Transverse colon (tissue), 3 donors: Measurements from ENCODE around the gene MAN2C1.

Experiments
- POLR2A ChIP-seq: fragments of 450-650 bp; IDR thresholded peaks from one replicate; pipeline ENCODE4 v1.6.1; 2016; ENCODE audit warnings: antibody characterized with exemption, mild to moderate bottlenecking, moderate library complexity
- TF ChIP-seq, protein P1 (sequence below), 5 experiments: fragments of 200-600 bp in 3 of 5; fragments of 450-650 bp in 2 of 5; sonication (generic) in 3 of 5; IDR thresholded peaks; 1 replicate in 2 of 5; 2 replicates in 3 of 5; pipeline ENCODE4 v1.5.1; 2016 to 2017; ENCODE audit warnings: antibody characterized with exemption in 5 of 5, inconsistent platforms in 3 of 5, mild to moderate bottlenecking in 2 of 5, moderate library complexity in 1 of 5

DNA sequence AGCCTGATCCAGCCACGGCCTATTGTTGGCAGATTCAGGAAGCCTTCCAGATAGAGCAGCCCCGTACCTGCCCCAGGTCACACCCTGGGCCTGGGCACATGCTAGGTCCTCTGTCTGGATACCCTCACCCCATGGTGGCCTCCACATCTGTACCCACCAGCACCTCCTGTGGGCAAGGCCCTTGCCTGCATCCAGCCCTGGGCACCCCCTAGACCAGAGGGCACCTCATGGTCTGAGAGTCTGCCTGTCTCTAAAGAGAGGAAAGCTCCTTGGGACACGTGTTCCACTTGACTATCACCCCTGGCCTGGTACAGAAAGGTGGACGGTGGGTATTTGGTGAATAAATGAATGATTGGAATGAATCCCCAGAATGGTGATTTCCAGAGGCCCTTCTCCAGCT, 41.4 kb downstream of the MAN2C1 start:
- TF ChIP-seq, protein P1, sequence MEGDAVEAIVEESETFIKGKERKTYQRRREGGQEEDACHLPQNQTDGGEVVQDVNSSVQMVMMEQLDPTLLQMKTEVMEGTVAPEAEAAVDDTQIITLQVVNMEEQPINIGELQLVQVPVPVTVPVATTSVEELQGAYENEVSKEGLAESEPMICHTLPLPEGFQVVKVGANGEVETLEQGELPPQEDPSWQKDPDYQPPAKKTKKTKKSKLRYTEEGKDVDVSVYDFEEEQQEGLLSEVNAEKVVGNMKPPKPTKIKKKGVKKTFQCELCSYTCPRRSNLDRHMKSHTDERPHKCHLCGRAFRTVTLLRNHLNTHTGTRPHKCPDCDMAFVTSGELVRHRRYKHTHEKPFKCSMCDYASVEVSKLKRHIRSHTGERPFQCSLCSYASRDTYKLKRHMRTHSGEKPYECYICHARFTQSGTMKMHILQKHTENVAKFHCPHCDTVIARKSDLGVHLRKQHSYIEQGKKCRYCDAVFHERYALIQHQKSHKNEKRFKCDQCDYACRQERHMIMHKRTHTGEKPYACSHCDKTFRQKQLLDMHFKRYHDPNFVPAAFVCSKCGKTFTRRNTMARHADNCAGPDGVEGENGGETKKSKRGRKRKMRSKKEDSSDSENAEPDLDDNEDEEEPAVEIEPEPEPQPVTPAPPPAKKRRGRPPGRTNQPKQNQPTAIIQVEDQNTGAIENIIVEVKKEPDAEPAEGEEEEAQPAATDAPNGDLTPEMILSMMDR (IDR thresholded peaks at IDR 0.05) = no peak
- TF ChIP-seq POLR2A = no peak
